GM23248 (cell line): Measurements from ENCODE around the gene BPIFB2. TPM values are rescaled to one million over a fixed set of nuclear protein-coding genes. Genes with fewer than 3 reads are reported as not detected.

ENCODE experiments used
- DNase-seq: peaks from one replicate; pipeline ENCODE4 v3.0.0-alpha.2; 2015
- H2AFZ ChIP-seq: fragments of 200-600 bp; sonication (generic); 2 replicates; pipeline ENCODE4 v1.6.1; 2016; ENCODE audit warnings: antibody characterized with exemption
- H3F3A ChIP-seq: fragments of 200-600 bp; sonication (generic); 2 replicates; pipeline ENCODE4 v1.6.1; 2016; ENCODE audit warnings: mild to moderate bottlenecking, antibody characterized with exemption, mixed run types; ENCODE audit not compliant: insufficient read depth
- H3K27ac ChIP-seq: fragments of 200-600 bp; sonication (generic); 2 replicates; pipeline ENCODE4 v1.5.1; 2016; ENCODE audit warnings: mild to moderate bottlenecking
- H3K27me3 ChIP-seq: fragments of 200-600 bp; sonication (generic); replicated peaks from 2 replicates; pipeline ENCODE4 v1.6.1; 2016; ENCODE audit warnings: mild to moderate bottlenecking; ENCODE audit not compliant: insufficient read depth
- H3K36me3 ChIP-seq: fragments of 200-600 bp; sonication (generic); 2 replicates; pipeline ENCODE4 v1.6.1; 2016; ENCODE audit warnings: low read depth, mild to moderate bottlenecking
- H3K4me1 ChIP-seq: fragments of 200-600 bp; sonication (generic); 2 replicates; pipeline ENCODE4 v1.6.1; 2016; ENCODE audit warnings: mild to moderate bottlenecking; ENCODE audit not compliant: insufficient read depth
- H3K4me2 ChIP-seq: fragments of 200-600 bp; sonication (generic); one replicate; pipeline ENCODE4 v1.6.1; 2016; ENCODE audit warnings: mild to moderate bottlenecking; ENCODE audit not compliant: unreplicated experiment
- H3K4me3 ChIP-seq: fragments of 200-600 bp; sonication (generic); 2 replicates; pipeline ENCODE4 v1.5.1; 2016; ENCODE audit warnings: mild to moderate bottlenecking
- H3K79me2 ChIP-seq: fragments of 200-600 bp; sonication (generic); 2 replicates; pipeline ENCODE4 v1.6.1; 2016; ENCODE audit warnings: mild to moderate bottlenecking; ENCODE audit not compliant: insufficient read depth
- H3K9ac ChIP-seq: fragments of 200-600 bp; sonication (generic); 2 replicates; pipeline ENCODE4 v1.6.1; 2016; ENCODE audit warnings: mild to moderate bottlenecking
- H3K9me2 ChIP-seq: fragments of 200-600 bp; sonication (generic); 2 replicates; pipeline ENCODE4 v1.6.1; 2016; ENCODE audit warnings: mixed run types, mild to moderate bottlenecking, moderate library complexity; ENCODE audit not compliant: insufficient read depth
- H3K9me3 ChIP-seq: fragments of 200-600 bp; sonication (generic); one replicate; pipeline ENCODE4 v1.6.1; 2017; ENCODE audit warnings: low read depth
- H4K20me1 ChIP-seq: fragments of 200-600 bp; sonication (generic); 2 replicates; pipeline ENCODE4 v1.6.0; 2016; ENCODE audit not compliant: insufficient read depth
- EZH2 ChIP-seq: fragments of 200-600 bp; sonication (generic); IDR thresholded peaks from 2 replicates; pipeline ENCODE4 v1.6.1; 2018; ENCODE audit warnings: antibody characterized with exemption, mild to moderate bottlenecking; ENCODE audit not compliant: insufficient read depth, poor library complexity, severe bottlenecking
- EZH2phosphoT487 ChIP-seq: fragments of 200-600 bp; sonication (generic); IDR thresholded peaks from 2 replicates; pipeline ENCODE4 v1.6.1; 2018; ENCODE audit warnings: antibody characterized with exemption, moderate library complexity, mild to moderate bottlenecking, low read depth; ENCODE audit not compliant: insufficient read depth
- WGBS, 2 experiments: methylation state at CpG; one replicate each; pipeline ENCODE4 v1.1.6; 2015 to 2017; ENCODE audit warnings: low lambda C conversion rate in 2 of 2, low coverage in 1 of 2; ENCODE audit errors: missing lambda C conversion rate in 2 of 2; 5-methylcytosine and 5-hydroxymethylcytosine counted together
- in situ Hi-C: fragments of 300-500 bp; cut with MboI; formaldehyde crosslinking; loops from 2 replicates; pipeline ENCODE4 v1.15.0; 2020
- polyA plus RNA-seq: library from polyadenylated mRNA; unstranded; fragments of >200 nt; fragmentation: Nextera tagmentation; extraction: Ambion mirVana; gene quantifications from 2 replicates; pipeline ENCODE4 v1.2.1, GENCODE V29; 2016
- total RNA-seq: library from RNA; depleted of rRNA; stranded (reverse); fragments of >200 nt; shearing (Covaris generic); gene quantifications from 2 replicates; pipeline ENCODE4 v1.2.3, GENCODE V29; 2014; rRNA removed

The BPIFB2 gene
- total and polyA plus RNA-seq, 2 experiments from 2014 or later = not detected

DNA sequence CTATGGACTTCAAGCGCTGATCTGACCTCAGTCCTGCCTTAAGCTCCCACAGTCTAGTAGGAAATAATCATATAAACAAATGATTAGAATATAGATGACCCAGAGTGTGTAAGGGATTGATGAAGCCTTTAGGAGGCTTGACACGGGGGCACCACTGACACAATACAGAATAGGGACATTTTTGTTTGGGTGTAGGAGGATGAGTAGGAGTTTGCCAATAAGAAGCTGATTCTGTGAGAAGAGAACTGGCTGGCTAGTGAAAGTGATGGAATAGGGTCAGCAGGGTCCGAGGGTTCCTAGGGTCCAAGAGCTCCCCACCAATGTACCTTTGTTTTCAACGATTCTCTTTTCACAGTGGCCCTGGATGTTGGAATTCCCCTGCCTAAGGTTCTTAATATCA lies 64.9 kb downstream of the BPIFB2 start:
- no peak overlapping the region for H3K4me3 ChIP-seq
- no peaks in the 10 kb centered on the region for H3K9me3 ChIP-seq
- H3F3A ChIP-seq = no peaks in the 10 kb centered on the region
- H4K20me1 ChIP-seq = no peaks in the 10 kb centered on the region
- no peak overlapping the region for H2AFZ ChIP-seq
- H3K27ac ChIP-seq = no peak overlapping the region
- no peak for TF ChIP-seq EZH2
- TF ChIP-seq EZH2phosphoT487 = no peak
- H3K79me2 ChIP-seq = no peaks in the 10 kb centered on the region
- no peaks in the 10 kb centered on the region for H3K36me3 ChIP-seq
- H3K9me2 ChIP-seq = no peaks in the 10 kb centered on the region
- 30 to 35% methylated on average over 4 of the region's 4 CpGs for WGBS, 2 experiments
- DNase-seq = no peak
- no peak overlapping the region for H3K9ac ChIP-seq
- peaks cover 69% of the 10 kb centered on the region for H3K27me3 ChIP-seq
- in situ Hi-C loops = no loop called here
- no peak overlapping the region for H3K4me2 ChIP-seq
- H3K4me1 ChIP-seq = no peaks in the 10 kb centered on the region

DNA sequence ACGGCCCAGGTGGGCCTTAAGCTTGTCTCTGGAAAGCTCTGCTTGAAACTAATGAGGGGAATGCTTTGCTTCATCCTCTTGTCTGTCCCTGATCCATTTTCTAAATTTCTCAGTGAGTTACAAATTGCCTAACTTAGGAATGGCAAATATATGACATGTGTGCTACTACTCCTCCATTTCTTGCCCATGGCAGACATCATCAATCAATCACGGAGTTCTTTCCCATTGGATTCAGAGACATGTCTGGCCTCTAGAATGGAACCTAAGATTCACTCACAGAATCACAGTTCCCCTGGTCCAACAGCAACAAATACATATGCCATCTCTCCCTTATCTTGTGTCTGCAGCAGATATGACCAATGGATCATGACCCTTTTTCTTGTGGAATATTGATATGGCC lies 65.3 kb downstream of the BPIFB2 start:
- TF ChIP-seq EZH2phosphoT487 = no peak
- no peak for TF ChIP-seq EZH2
- no peaks in the 10 kb centered on the region for H3F3A ChIP-seq
- H3K4me1 ChIP-seq = no peaks in the 10 kb centered on the region
- no peaks in the 10 kb centered on the region for H3K36me3 ChIP-seq
- no peak overlapping the region for H3K4me2 ChIP-seq
- in situ Hi-C loops = no loop called here
- H3K4me3 ChIP-seq = no peak overlapping the region
- H3K27me3 ChIP-seq = peaks cover 69% of the 10 kb centered on the region
- no peak overlapping the region for H3K27ac ChIP-seq
- H3K79me2 ChIP-seq = no peaks in the 10 kb centered on the region
- no peaks in the 10 kb centered on the region for H3K9me3 ChIP-seq
- no peak overlapping the region for H3K9ac ChIP-seq
- no peak overlapping the region for H2AFZ ChIP-seq
- H4K20me1 ChIP-seq = no peaks in the 10 kb centered on the region
- WGBS, 2 experiments = 20 to 37% methylated on average over 2 of the region's 2 CpGs
- DNase-seq = no peak
- H3K9me2 ChIP-seq = no peaks in the 10 kb centered on the region

Other genes starting within 250 kb of the BPIFB2 start
- 1.5 and 2.0 TPM in 2 replicates for gene DNMT3B, start 245.3 kb upstream of the BPIFB2 start, total RNA-seq
- 0.81 and 0.85 TPM in 2 replicates for gene DNMT3B, start 245.3 kb upstream of the BPIFB2 start, polyA plus RNA-seq
- 91.3 and 94.8 TPM in 2 replicates for gene MAPRE1, start 187.8 kb upstream of the BPIFB2 start, total RNA-seq
- 77.4 and 82.8 TPM in 2 replicates for gene MAPRE1, start 187.8 kb upstream of the BPIFB2 start, polyA plus RNA-seq
- gene EFCAB8, start 148.8 kb upstream of the BPIFB2 start, total RNA-seq = 0.13 TPM in 1 of 2 replicates, not detected in the other
- not detected in 2 replicates for gene EFCAB8, start 148.8 kb upstream of the BPIFB2 start, polyA plus RNA-seq
- gene SUN5, start 3.3 kb upstream of the BPIFB2 start, total RNA-seq = not detected in 2 replicates
- not detected in 2 replicates for gene SUN5, start 3.3 kb upstream of the BPIFB2 start, polyA plus RNA-seq
- gene BPIFB6, start 23.9 kb downstream of the BPIFB2 start, total RNA-seq = not detected in 2 replicates
- gene BPIFB6, start 23.9 kb downstream of the BPIFB2 start, polyA plus RNA-seq = not detected in 2 replicates
- gene BPIFB3, start 46.2 kb downstream of the BPIFB2 start, total RNA-seq = not detected in 2 replicates
- not detected in 2 replicates for gene BPIFB3, start 46.2 kb downstream of the BPIFB2 start, polyA plus RNA-seq
- not detected in 2 replicates for gene BPIFB4, start 71.9 kb downstream of the BPIFB2 start, total RNA-seq
- not detected in 2 replicates for gene BPIFB4, start 71.9 kb downstream of the BPIFB2 start, polyA plus RNA-seq
- not detected in 2 replicates for gene BPIFA2, start 160.5 kb downstream of the BPIFB2 start, total RNA-seq
- not detected in 2 replicates for gene BPIFA2, start 160.5 kb downstream of the BPIFB2 start, polyA plus RNA-seq
- not detected in 2 replicates for gene BPIFA3, start 209.6 kb downstream of the BPIFB2 start, total RNA-seq
- not detected in 2 replicates for gene BPIFA3, start 209.6 kb downstream of the BPIFB2 start, polyA plus RNA-seq
- not detected in 2 replicates for gene BPIFA1, start 228.3 kb downstream of the BPIFB2 start, total RNA-seq
- gene BPIFA1, start 228.3 kb downstream of the BPIFB2 start, polyA plus RNA-seq = not detected in 2 replicates